CD4-positive, alpha-beta T cell (primary cell): ENCODE measurements around the gene SIL1. TPM values are rescaled to one million over a fixed set of nuclear protein-coding genes. Genes with fewer than 3 reads are reported as not detected.
"Not testable (repeated sequence)": the region's sequence is repeated elsewhere in the genome, so short reads cannot be mapped to it uniquely, and the experiment has no call there.

Experiments
- ATAC-seq: fragments of 200-7000 bp; cut with Tn5 transposase; one replicate; pipeline ENCODE4 v1.10.0; 2022; ENCODE audit warnings: mild to moderate bottlenecking; ENCODE audit not compliant: poor library complexity
- CTCF ChIA-PET: fragments of 350-600 bp; sonication (Branson Sonifier 250); formaldehyde crosslinking; loops from one replicate; lab custom pipeline; 2021; ENCODE audit warnings: antibody characterized with exemption, inconsistent platforms; lab: Charles Lee
- POLR2A ChIA-PET: fragments of 350-600 bp; sonication (Branson Sonifier 250); formaldehyde crosslinking; loops from one replicate; lab custom pipeline; 2021; ENCODE audit warnings: antibody characterized with exemption, inconsistent platforms; lab: Charles Lee
- DNase-seq, 14 experiments: peaks; one replicate each; pipeline ENCODE4 v3.0.0-alpha.2; 2013 to 2020; ENCODE audit warnings: mixed read lengths in 2 of 14
- H3K27ac ChIP-seq, 2 donors: one replicate each; pipeline versions ENCODE4 v1.5.1 to v1.7.0; 2013; ENCODE audit warnings: low read length in 2 of 2, low read depth in 1 of 2, mild to moderate bottlenecking in 1 of 2
- H3K27me3 ChIP-seq, 2 experiments: 1 replicate in 1 of 2; 2 replicates in 1 of 2; pipeline versions ENCODE4 v1.6.1 to v1.7.0; 2013; ENCODE audit warnings: low read length in 2 of 2, control low read depth in 1 of 2, mild to moderate bottlenecking in 1 of 2, moderate library complexity in 1 of 2; ENCODE audit not compliant: insufficient read depth in 2 of 2, control insufficient read depth in 1 of 2
- H3K36me3 ChIP-seq: one replicate; pipeline ENCODE4 v1.6.1; 2013; ENCODE audit warnings: low read length, control low read depth; ENCODE audit not compliant: insufficient read depth
- H3K4me1 ChIP-seq: one replicate; pipeline ENCODE4 v1.6.1; 2013; ENCODE audit warnings: low read length, control low read depth; ENCODE audit not compliant: insufficient read depth
- H3K4me3 ChIP-seq: one replicate; pipeline ENCODE4 v1.5.1; 2013; ENCODE audit warnings: mild to moderate bottlenecking, low read length, moderate library complexity
- H3K9me3 ChIP-seq, 2 experiments: 1 replicate in 1 of 2; 2 replicates in 1 of 2; pipeline versions ENCODE4 v1.6.1 to v1.7.0; 2013; ENCODE audit warnings: low read length in 2 of 2, mild to moderate bottlenecking in 2 of 2, control low read depth in 1 of 2, moderate library complexity in 1 of 2; ENCODE audit not compliant: control insufficient read depth in 1 of 2, insufficient read depth in 1 of 2
- H3K27ac Mint-ChIP-seq: one replicate; pipeline ENCODE4 v1.8.0; 2020; ENCODE audit warnings: mixed read lengths
- H3K27me3 Mint-ChIP-seq: one replicate; pipeline ENCODE4 v1.8.0; 2021; ENCODE audit warnings: mixed read lengths
- H3K36me3 Mint-ChIP-seq: one replicate; pipeline ENCODE4 v1.8.0; 2021; ENCODE audit warnings: low read depth, mixed read lengths
- H3K4me1 Mint-ChIP-seq: one replicate; pipeline ENCODE4 v1.8.0; 2021; ENCODE audit warnings: low read depth, mixed read lengths
- H3K4me3 Mint-ChIP-seq: one replicate; pipeline ENCODE4 v1.8.0; 2020; ENCODE audit warnings: mild to moderate bottlenecking, mixed read lengths
- H3K9me3 Mint-ChIP-seq: one replicate; pipeline ENCODE4 v1.8.0; 2020; ENCODE audit warnings: mixed read lengths
- intact Hi-C, 2 experiments: fragments of 100-400 bp; cut with DNase I in 1 of 2; cut with micrococcal nuclease in 1 of 2; formaldehyde crosslinking; loops; one replicate each; pipeline versions ENCODE4 v1.15.1 to v1.9.0; 2023 to 2025; cut with DNase I, micrococcal nuclease
- total RNA-seq, 174 experiments: library from RNA in 2 of 174; stranded (reverse) in 2 of 174; gene quantifications; one replicate each; pipeline ENCODE4 v1.2.3 and lab custom pipeline; 2021 to 2026
- TF ChIP-seq, protein P1 (sequence below): fragments of 200-600 bp; IDR thresholded peaks from one replicate; pipeline ENCODE4 v1.8.0; 2022; ENCODE audit warnings: antibody characterized with exemption, mild to moderate bottlenecking

The SIL1 gene
- total RNA-seq, 2 experiments from 2014 or later = 5.6 to 9.2 TPM

DNA sequence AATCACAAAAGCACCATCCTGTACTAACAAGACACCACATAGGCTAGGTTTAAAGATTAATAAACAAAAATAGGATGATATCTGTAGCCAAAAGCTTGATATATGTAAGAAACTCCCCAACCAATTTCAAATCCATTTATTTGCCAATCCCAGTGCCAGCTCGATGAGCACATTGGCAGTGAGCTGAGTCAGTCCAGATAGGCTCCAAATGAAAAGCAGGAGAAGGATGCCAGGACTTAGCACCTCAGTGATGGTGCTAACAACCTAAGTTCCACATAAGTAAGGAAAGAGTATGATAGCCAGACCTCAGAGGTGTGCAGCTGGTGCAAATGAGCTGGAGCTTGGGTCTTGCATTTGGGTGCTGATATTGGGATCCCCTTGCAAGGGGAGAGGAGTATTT is 158.1 kb downstream of the SIL1 start:
- H3K27me3 Mint-ChIP-seq = peaks cover 8% of the 10 kb centered on the region
- intact Hi-C loops = no loop called here
- TF ChIP-seq, protein P1, sequence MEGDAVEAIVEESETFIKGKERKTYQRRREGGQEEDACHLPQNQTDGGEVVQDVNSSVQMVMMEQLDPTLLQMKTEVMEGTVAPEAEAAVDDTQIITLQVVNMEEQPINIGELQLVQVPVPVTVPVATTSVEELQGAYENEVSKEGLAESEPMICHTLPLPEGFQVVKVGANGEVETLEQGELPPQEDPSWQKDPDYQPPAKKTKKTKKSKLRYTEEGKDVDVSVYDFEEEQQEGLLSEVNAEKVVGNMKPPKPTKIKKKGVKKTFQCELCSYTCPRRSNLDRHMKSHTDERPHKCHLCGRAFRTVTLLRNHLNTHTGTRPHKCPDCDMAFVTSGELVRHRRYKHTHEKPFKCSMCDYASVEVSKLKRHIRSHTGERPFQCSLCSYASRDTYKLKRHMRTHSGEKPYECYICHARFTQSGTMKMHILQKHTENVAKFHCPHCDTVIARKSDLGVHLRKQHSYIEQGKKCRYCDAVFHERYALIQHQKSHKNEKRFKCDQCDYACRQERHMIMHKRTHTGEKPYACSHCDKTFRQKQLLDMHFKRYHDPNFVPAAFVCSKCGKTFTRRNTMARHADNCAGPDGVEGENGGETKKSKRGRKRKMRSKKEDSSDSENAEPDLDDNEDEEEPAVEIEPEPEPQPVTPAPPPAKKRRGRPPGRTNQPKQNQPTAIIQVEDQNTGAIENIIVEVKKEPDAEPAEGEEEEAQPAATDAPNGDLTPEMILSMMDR = no peak
- CTCF ChIA-PET = no interaction called here
- H3K27ac Mint-ChIP-seq = no peak overlapping the region
- peaks cover 15% of the 10 kb centered on the region for H3K36me3 Mint-ChIP-seq
- H3K9me3 ChIP-seq = peaks cover 0 to 7% of the 10 kb centered on the region in 2 experiments
- POLR2A ChIA-PET = no interaction called here
- peaks cover 7% of the 10 kb centered on the region for H3K9me3 Mint-ChIP-seq
- no peaks in the 10 kb centered on the region for H3K4me1 ChIP-seq
- H3K27me3 ChIP-seq = no peaks in the 10 kb centered on the region
- H3K36me3 ChIP-seq = no peaks in the 10 kb centered on the region
- no peak overlapping the region for H3K4me3 ChIP-seq
- H3K4me3 Mint-ChIP-seq = no peak overlapping the region
- no peak for DNase-seq
- H3K4me1 Mint-ChIP-seq = no peaks in the 10 kb centered on the region
- no peak overlapping the region for H3K27ac ChIP-seq
- ATAC-seq = no peak

DNA sequence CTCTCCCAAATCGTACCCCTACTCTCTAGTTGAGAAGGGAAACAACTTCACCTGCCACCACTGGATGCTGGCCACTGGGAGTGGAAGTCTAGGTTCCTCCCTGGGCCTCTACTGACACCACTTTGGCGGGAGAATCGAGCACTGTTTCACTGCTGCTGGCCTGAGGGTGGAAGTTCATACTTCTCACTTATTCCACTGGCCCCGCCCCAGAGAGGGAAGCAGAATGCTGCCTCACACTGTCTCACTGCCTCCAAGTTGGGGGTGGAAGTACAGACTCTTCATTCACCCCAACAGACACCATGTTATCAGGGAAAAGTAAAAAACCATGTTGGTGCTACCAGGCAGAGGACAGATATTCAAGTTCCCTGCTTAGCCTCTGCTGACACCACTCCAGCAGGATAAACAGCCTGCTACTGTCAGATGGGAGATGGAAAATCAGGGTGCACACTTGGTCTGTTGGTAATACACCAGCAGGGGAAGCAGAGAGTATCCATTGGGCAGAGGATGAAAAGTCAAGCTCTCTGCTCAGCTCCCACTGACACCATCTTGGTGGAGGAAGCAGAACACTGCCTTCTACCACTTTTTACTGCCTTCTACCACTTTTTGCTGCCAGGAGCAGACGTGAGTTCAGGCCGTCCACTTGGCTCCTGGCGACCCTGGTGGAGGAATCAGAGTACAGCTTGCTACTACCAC is 159.4 kb downstream of the SIL1 start:
- H3K27ac ChIP-seq = no peak overlapping the region
- no peaks in the 10 kb centered on the region for H3K36me3 ChIP-seq
- intact Hi-C loops = no loop called here
- Mint-ChIP-seq H3K27ac (no peak overlapping the region), H3K4me3 (no peak overlapping the region), H3K4me1 (no peaks in the 10 kb centered on the region), H3K9me3 (peaks cover 7% of the 10 kb centered on the region), H3K36me3 (peaks cover 15% of the 10 kb centered on the region), H3K27me3 (peaks cover 8% of the 10 kb centered on the region)
- H3K9me3 ChIP-seq = peaks cover 0 to 7% of the 10 kb centered on the region in 2 experiments
- H3K27me3 ChIP-seq = no peaks in the 10 kb centered on the region
- DNase-seq = no peak
- no peak for ATAC-seq
- H3K4me1 ChIP-seq = no peaks in the 10 kb centered on the region
- no peak overlapping the region for H3K4me3 ChIP-seq
- POLR2A ChIA-PET = no interaction called here
- TF ChIP-seq, protein P1 = no peak
- CTCF ChIA-PET = no interaction called here

DNA sequence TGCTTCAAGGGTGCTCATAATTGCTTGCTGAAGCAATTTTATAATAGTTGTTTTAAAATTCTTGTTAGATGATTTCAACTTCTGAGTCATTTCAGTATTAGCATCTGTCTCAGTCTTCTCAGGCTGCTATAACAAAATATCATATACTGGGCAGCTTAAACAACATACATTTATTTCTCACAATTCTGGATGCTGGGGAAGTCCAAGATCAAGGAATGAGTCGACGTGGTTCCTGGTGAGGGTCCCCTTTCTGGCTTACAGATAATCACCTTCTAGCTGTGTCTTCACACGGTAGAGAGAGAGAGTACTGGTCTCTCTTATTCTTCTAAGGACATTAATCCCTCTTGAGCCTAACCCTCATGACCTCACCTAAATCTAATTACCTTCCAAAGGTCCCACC is 160.4 kb downstream of the SIL1 start:
- Mint-ChIP-seq H3K27ac (no peak overlapping the region), H3K4me1 (no peaks in the 10 kb centered on the region), H3K4me3 (no peak overlapping the region), H3K9me3 (peaks cover 7% of the 10 kb centered on the region), H3K36me3 (peaks cover 15% of the 10 kb centered on the region), H3K27me3 (peaks cover 11% of the 10 kb centered on the region)
- ChIA-PET CTCF (no interaction called here), POLR2A (no interaction called here)
- H3K9me3 ChIP-seq = peaks cover 0 to 11% of the 10 kb centered on the region in 2 experiments
- intact Hi-C loops = no loop called here
- no peaks in the 10 kb centered on the region for H3K4me1 ChIP-seq
- H3K36me3 ChIP-seq = no peaks in the 10 kb centered on the region
- no peak overlapping the region for H3K27ac ChIP-seq
- H3K4me3 ChIP-seq = no peak overlapping the region
- H3K27me3 ChIP-seq = no peaks in the 10 kb centered on the region
- ATAC-seq (no peak), DNase-seq (no peak)
- TF ChIP-seq, protein P1 = no peak

DNA sequence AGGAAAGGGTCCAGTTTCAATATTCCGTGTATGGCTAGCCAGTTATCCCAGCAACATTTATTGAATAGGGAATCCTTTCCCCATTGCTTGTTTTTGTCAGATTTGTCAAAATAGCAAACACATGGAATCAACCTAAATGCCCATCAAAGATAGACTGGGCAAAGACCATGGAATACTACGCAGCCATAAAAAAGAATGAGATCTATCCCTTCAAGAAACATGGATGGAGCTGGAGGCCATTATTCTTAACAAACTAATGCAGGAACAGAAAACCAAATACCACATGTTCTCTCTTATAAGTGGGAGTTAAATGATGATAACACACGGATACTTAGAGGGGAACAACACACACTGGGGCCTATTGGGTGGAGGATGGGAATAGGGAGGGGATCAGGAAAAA is 161.8 kb downstream of the SIL1 start:
- intact Hi-C loops, H3K36me3 ChIP-seq: not testable (repeated sequence)

More for the DNA sequence above, 161.8 kb downstream of the SIL1 start:
- POLR2A ChIA-PET, ATAC-seq, H3K27me3 ChIP-seq, H3K4me1 ChIP-seq, H3K27ac ChIP-seq, H3K4me3 ChIP-seq, H3K9me3 Mint-ChIP-seq, H3K4me3 Mint-ChIP-seq, CTCF ChIA-PET, H3K27ac Mint-ChIP-seq, H3K4me1 Mint-ChIP-seq, DNase-seq: not testable (repeated sequence)
- H3K36me3 Mint-ChIP-seq = peaks cover 15% of the 10 kb centered on the region
- H3K9me3 ChIP-seq = peaks cover 0 to 11% of the 10 kb centered on the region in 2 experiments
- H3K27me3 Mint-ChIP-seq = peaks cover 11% of the 10 kb centered on the region
